HG02943 (cell line): ENCODE results near the gene PLXND1.

ENCODE experiments used
- ATAC-seq: cut with Tn5 transposase; IDR thresholded peaks from one replicate; pipeline ENCODE4 v1.9.1; 2021; ENCODE audit warnings: mild to moderate bottlenecking, low read depth, moderate library complexity; ENCODE audit not compliant: unreplicated experiment

The PLXND1 gene

GRCh38 chr3:129535075-129535474, 71.4 kb downstream of the PLXND1 start:
- no peak for ATAC-seq

DNA sequence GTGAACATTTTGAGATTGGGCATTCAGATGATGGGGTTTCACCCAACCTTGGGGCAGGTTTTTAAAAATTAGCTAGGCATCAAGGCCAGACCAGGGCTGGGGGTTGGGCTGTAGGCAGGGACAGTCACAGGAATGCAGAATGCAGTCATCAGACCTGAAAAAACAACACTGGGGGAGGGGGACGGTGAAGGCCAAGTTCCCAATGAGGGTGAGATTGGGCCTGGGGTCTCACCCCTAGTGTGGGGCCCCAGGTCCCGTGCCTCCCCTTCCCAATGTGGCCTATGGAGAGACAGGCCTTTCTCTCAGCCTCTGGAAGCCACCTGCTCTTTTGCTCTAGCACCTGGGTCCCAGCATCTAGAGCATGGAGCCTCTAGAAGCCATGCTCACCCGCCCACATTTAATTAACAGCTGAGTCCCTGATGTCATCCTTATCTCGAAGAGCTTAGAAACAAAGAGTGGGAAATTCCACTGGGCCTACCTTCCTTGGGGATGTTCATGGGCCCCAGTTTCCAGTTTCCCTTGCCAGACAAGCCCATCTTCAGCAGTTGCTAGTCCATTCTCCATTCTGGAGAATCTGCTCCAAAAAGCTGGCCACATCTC, 71.9 kb downstream of the PLXND1 start:
- ATAC-seq: no peak

DNA sequence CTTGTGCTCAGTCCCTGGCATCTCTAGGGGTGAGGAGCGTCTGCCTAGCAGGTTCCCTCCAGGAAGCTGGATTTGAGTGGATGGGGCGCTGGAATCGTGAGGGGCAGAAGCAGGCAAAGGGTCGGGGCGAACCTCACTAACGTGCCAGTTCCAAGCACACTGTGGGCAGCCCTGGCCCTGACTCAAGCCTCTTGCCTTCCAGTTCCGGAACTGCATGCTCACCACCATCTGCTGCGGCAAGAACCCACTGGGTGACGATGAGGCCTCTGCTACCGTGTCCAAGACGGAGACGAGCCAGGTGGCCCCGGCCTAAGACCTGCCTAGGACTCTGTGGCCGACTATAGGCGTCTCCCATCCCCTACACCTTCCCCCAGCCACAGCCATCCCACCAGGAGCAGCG, 73.1 kb downstream of the PLXND1 start:
- ATAC-seq: no peak

DNA sequence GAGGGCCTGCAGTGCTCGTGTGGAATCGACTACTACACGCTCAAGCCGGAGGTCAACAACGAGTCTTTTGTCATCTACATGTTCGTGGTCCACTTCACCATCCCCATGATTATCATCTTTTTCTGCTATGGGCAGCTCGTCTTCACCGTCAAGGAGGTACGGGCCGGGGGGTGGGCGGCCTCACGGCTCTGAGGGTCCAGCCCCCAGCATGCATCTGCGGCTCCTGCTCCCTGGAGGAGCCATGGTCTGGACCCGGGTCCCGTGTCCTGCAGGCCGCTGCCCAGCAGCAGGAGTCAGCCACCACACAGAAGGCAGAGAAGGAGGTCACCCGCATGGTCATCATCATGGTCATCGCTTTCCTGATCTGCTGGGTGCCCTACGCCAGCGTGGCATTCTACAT, 74.2 kb downstream of the PLXND1 start:
- no peak for ATAC-seq

DNA sequence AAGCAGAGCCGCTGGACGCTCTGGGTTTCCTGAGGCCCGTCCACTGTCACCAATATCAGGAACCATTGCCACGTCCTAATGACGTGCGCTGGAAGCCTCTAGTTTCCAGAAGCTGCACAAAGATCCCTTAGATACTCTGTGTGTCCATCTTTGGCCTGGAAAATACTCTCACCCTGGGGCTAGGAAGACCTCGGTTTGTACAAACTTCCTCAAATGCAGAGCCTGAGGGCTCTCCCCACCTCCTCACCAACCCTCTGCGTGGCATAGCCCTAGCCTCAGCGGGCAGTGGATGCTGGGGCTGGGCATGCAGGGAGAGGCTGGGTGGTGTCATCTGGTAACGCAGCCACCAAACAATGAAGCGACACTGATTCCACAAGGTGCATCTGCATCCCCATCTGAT, 74.8 kb downstream of the PLXND1 start:
- ATAC-seq: no peak

GRCh38 chr3:129530821-129531220, 75.7 kb downstream of the PLXND1 start:
- ATAC-seq: no peak

DNA sequence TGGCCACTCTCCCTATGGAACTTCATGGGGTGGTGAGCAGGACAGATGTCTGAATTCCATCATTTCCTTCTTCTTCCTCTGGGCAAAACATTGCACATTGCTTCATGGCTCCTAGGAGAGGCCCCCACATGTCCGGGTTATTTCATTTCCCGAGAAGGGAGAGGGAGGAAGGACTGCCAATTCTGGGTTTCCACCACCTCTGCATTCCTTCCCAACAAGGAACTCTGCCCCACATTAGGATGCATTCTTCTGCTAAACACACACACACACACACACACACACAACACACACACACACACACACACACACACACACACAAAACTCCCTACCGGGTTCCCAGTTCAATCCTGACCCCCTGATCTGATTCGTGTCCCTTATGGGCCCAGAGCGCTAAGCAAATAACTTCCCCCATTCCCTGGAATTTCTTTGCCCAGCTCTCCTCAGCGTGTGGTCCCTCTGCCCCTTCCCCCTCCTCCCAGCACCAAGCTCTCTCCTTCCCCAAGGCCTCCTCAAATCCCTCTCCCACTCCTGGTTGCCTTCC, 76.2 kb downstream of the PLXND1 start:
- no peak for ATAC-seq

- no peak for ATAC-seq
Measured at GRCh38 chr3:129529436-129530210, 76.9 kb downstream of the PLXND1 start.

DNA sequence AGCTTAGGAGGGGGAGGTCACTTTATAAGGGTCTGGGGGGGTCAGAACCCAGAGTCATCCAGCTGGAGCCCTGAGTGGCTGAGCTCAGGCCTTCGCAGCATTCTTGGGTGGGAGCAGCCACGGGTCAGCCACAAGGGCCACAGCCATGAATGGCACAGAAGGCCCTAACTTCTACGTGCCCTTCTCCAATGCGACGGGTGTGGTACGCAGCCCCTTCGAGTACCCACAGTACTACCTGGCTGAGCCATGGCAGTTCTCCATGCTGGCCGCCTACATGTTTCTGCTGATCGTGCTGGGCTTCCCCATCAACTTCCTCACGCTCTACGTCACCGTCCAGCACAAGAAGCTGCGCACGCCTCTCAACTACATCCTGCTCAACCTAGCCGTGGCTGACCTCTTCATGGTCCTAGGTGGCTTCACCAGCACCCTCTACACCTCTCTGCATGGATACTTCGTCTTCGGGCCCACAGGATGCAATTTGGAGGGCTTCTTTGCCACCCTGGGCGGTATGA, 77.8 kb downstream of the PLXND1 start, which contains the start of gene RHO:
Gene RHO, plus strand, starts transcription at position 51 of the 512 bp plus-strand sequence. Its CDS starts 95 bp downstream, at position 146.
- no peak for ATAC-seq

- no peak for ATAC-seq
Measured at GRCh38 chr3:129527262-129527661, 79.2 kb downstream of the PLXND1 start.

DNA sequence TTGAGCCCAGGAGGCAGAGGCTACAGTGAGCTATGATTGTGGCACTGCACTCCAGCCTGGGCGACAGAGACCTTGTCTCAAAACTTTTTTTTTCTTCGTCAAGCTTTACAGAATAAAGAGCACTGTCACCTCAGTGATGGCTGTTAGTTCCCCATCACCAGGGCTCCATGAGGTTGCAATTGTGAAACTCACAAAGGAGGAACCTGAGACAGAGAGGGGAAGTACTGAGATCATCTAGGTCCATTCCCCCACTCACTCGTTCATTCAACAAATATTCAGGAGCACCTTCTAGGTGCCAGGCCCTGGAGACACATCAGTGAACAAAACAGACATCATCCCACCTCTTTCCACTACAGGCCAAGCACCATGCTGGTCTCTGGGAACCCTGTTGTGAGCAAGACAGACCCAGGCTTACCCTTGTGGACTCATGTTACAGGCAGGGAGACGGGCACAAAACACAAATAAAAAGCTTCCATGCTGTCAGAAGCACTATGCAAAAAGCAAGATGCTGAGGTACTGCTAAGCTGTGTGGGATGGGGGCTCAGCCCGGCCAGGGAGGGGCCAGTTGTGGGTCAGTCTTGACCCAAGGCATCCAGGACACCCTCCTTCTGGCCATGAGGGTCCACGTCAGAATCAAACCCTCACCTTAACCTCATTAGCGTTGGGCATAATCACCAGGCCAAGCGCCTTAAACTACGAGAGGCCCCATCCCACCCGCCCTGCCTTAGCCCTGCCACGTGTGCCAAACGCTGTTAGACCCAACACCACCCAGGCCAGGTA, 80.2 kb downstream of the PLXND1 start:
- no peak for ATAC-seq

DNA sequence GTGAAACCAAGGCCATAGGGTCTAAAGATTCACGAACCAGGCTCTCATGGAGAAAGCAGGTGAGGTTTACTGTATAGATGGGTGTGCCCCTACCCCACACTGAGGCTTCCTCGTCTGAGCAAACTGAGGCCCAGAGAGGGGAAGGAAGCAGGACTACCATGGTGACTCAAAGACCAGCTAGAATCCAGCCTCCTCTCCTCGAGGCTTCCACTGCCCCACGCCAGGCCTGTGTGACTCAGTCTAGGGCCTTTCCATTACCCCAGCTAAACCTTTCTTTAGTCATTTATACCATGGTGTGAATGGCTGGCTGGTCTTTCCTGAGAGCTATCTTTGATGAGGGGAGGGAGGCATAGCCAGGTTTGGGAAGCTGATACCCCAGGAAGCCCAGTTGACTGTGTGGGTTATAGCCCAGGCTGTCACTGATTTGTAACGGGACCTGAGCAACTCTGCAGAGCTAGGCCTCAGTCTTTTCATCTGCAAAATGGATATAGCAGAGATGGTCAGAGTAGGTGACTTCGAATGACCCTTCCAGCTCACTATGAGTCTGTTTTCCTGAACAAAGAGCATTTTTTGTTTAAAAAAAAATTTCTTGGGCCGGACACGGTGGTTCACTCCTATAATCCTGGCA, 81.0 kb downstream of the PLXND1 start:
- no peak for ATAC-seq

- ATAC-seq: no peak
Measured at GRCh38 chr3:129524081-129524480, 82.4 kb downstream of the PLXND1 start.

DNA sequence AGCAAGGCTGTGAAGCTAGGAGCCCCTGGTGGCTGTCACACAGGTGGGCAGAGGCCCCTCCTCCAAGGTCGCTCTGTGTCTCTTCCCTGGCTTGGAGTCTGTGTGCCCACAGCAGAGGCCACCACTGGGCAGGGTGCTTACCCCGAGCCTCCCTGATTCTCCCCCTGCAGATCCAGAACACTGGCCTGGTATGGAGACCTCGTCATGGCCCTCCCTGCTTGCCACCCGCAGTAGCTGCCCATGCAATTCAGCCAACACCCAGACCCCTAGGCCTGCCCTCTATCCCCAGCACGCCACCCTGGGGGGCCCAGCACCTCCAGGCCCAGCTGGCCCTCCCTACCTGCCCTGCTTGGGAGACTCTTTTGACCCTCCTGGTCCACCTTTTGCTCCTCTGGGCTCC, 83.5 kb downstream of the PLXND1 start:
- ATAC-seq: no peak

DNA sequence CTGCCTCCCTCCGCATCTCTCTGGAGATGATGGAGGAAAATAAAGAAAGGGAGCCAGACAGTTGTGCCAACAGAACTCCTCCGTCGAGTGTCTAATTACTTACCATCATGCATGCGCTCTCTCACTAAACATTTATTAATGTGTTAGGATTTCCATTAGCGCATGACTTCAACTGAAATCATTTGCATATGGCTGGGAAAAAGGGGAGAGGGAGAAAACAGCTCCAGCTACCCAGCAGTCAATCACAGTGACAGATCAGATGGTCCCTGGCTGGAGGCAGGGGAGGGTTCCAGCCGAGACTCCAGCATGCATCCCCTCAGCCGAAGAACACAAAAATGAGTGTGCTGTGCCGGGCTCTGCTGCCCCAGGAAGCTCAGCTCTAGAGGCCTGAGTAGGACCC, 84.9 kb downstream of the PLXND1 start:
- no peak for ATAC-seq

- ATAC-seq: no peak
Measured at GRCh38 chr3:129520960-129521359, 85.5 kb downstream of the PLXND1 start.

DNA sequence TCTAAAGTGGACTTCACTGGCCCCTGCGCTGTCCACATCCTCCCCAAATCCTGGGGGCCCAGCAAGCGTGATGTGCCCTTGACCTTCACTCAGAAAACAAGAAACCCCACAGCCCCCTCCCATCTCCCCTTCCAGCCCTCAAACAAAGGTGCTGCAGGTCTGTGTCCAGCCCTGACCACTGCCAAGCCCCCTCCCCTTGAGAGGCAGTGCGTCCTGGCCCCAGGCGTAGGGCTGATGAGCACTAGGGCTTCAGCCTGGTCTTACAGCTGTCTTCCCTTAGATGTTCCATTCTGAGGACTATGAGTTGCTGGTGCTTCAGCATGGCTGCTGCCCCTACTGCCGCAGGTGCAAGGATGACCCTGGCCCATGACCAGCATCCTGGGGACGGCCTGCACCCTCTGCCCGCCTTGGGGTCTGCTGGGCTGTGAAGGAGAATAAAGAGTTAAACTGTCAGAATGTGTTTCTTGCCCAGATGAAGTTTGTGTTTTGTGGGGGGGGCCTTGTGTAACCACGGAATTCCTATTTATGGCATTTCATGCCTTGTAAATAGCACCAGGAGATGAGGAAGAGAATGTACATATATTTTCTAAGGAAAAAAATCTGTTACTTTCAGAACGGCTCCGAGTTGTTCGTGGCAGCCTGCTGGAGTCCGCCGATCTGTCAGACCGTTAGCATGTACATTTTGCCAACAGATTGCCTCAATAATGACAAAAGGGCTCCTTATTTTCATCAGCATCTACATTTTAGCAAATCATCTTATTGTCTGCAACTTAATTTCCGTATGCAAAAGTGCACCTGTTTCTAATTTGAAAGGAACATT, 86.4 kb downstream of the PLXND1 start:
- no peak for ATAC-seq

- no peak for ATAC-seq
Measured at GRCh38 chr3:129519449-129519848, 87.0 kb downstream of the PLXND1 start.

DNA sequence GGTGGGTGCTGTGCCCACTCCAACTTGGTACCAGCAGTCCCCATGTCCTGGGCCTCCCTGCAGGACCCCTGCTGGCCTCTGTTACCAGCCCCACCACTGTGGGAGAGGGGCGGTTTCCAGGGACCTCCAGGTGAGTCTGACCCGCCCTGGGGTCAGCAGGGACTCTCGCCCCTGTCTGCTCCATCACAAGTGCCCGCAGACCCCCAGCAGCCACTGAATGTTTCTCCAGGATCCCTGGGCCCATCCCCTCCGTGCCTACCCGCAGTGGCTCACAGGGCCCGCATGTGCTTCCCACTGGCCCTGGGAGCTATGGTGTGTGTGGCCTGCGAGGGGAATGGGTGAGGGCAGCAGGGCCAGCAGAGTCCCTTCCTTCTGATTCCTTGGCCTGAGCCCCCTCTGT, 87.9 kb downstream of the PLXND1 start:
- no peak for ATAC-seq
